Upper lobe of right lung (tissue), 1 donor: Measurements from ENCODE around the gene ARMH1. TPM values are rescaled to one million over a fixed set of nuclear protein-coding genes. Genes with fewer than 3 reads are reported as not detected.

Experiments used
- ATAC-seq: fragments of 200-7000 bp; cut with Tn5 transposase; one replicate; pipeline ENCODE4 v1.9.1; 2020; ENCODE audit warnings: mild to moderate bottlenecking, moderate library complexity
- DNase-seq: peaks from one replicate; pipeline ENCODE4 v3.0.0-alpha.2; 2020
- H3K27ac ChIP-seq: fragments of 200-600 bp; one replicate; pipeline ENCODE4 v1.8.0; 2022
- H3K27me3 ChIP-seq: fragments of 200-600 bp; one replicate; pipeline ENCODE4 v1.8.0; 2022; ENCODE audit warnings: mild to moderate bottlenecking
- H3K36me3 ChIP-seq: fragments of 200-600 bp; one replicate; pipeline ENCODE4 v1.8.0; 2022
- H3K4me1 ChIP-seq: fragments of 200-600 bp; one replicate; pipeline ENCODE4 v1.8.0; 2022
- H3K4me3 ChIP-seq: fragments of 200-600 bp; one replicate; pipeline ENCODE4 v1.8.0; 2022; ENCODE audit warnings: mild to moderate bottlenecking
- H3K9me3 ChIP-seq: fragments of 200-600 bp; one replicate; pipeline ENCODE4 v1.8.0; 2022
- CTCF ChIP-seq: fragments of 200-600 bp; IDR thresholded peaks from one replicate; pipeline ENCODE4 v1.8.0; 2022; ENCODE audit warnings: antibody characterized with exemption
- intact Hi-C: fragments of 100-400 bp; cut with DNase I; formaldehyde crosslinking; loops from one replicate; pipeline ENCODE4 v1.11.0; 2022
- total RNA-seq: library from RNA; stranded (reverse); fragmentation: NEBNext Ultra II Directional; extraction: Animal tissue kit (Norgen Biotek cat#: 25700); gene quantifications from one replicate; pipeline ENCODE4 v1.2.1, GENCODE V29; 2021
- donor health status: DM: no; HTN: yes; CAD: no; lungs with severe emphysema.

ARMH1 gene
- total RNA-seq, 1 donor from 2014 or later, result 5.9 TPM

- no peak for DNase-seq
- no peak for TF ChIP-seq CTCF
- Histone ChIP-seq H3K36me3 (peaks cover 97% of the 10 kb centered on the region), H3K4me1 (no peaks in the 10 kb centered on the region), H3K4me3 (no peak overlapping the region), H3K27ac (no peak overlapping the region), H3K9me3 (no peaks in the 10 kb centered on the region), H3K27me3 (no peaks in the 10 kb centered on the region)
- ATAC-seq, result no peak
- intact Hi-C loops, result no loop called here
These were observed 31.6 kb upstream of the ARMH1 start for GRCh38 chr1:44642925-44643324.

- no peak overlapping the region for H3K4me3 ChIP-seq
- no peak for TF ChIP-seq CTCF
- no peaks in the 10 kb centered on the region for H3K27me3 ChIP-seq
- H3K9me3 ChIP-seq, result no peaks in the 10 kb centered on the region
- intact Hi-C loops, result no loop called here
- ATAC-seq (no peak), DNase-seq (no peak)
- peaks cover 97% of the 10 kb centered on the region for H3K36me3 ChIP-seq
- no peak overlapping the region for H3K27ac ChIP-seq
- no peaks in the 10 kb centered on the region for H3K4me1 ChIP-seq
These were observed 30.7 kb upstream of the ARMH1 start for GRCh38 chr1:44643721-44644334.

GRCh38 chr1:44644806-44645205, 29.7 kb upstream of the ARMH1 start:
- intact Hi-C loops, result no loop called here
- no peak for ATAC-seq
- H3K27ac ChIP-seq, result no peak overlapping the region

GRCh38 chr1:44645476-44646244, 28.9 kb upstream of the ARMH1 start:
- no peaks in the 10 kb centered on the region for H3K27me3 ChIP-seq
- H3K36me3 ChIP-seq, result peaks cover 97% of the 10 kb centered on the region
- H3K4me1 ChIP-seq, result no peaks in the 10 kb centered on the region
- intact Hi-C loops, result no loop called here
- no peak for TF ChIP-seq CTCF
- peak overlapping the region; percentile 11 for H3K27ac ChIP-seq
- ATAC-seq (peak; percentile 29), DNase-seq (no peak)
- H3K9me3 ChIP-seq, result no peaks in the 10 kb centered on the region
- no peak overlapping the region for H3K4me3 ChIP-seq

More at GRCh38 chr1:44644806-44645205, 29.7 kb upstream of the ARMH1 start:
- no peak overlapping the region for H3K4me3 ChIP-seq
- H3K27me3 ChIP-seq, result no peaks in the 10 kb centered on the region
- H3K36me3 ChIP-seq, result peaks cover 97% of the 10 kb centered on the region
- no peaks in the 10 kb centered on the region for H3K4me1 ChIP-seq
- DNase-seq, result no peak
- no peak for TF ChIP-seq CTCF
- no peaks in the 10 kb centered on the region for H3K9me3 ChIP-seq

- intact Hi-C loops, result no loop called here
- Histone ChIP-seq H3K4me1 (no peaks in the 10 kb centered on the region), H3K27ac (peak overlapping the region; percentile 11), H3K36me3 (peaks cover 96% of the 10 kb centered on the region), H3K4me3 (no peak overlapping the region), H3K9me3 (no peaks in the 10 kb centered on the region), H3K27me3 (no peaks in the 10 kb centered on the region)
- DNase-seq (no peak), ATAC-seq (no peak)
- no peak for TF ChIP-seq CTCF
These were observed 28.0 kb upstream of the ARMH1 start for GRCh38 chr1:44646261-44647110.
